ENCODE data around the gene FUT3.
A peak's percentile ranks its signal among the peaks of the same experiment; 100 is the strongest.
"Not testable (repeated sequence)": the region's sequence is repeated elsewhere in the genome, so short reads cannot be mapped to it uniquely, and the experiment has no call there.

FUT3 gene

DNA sequence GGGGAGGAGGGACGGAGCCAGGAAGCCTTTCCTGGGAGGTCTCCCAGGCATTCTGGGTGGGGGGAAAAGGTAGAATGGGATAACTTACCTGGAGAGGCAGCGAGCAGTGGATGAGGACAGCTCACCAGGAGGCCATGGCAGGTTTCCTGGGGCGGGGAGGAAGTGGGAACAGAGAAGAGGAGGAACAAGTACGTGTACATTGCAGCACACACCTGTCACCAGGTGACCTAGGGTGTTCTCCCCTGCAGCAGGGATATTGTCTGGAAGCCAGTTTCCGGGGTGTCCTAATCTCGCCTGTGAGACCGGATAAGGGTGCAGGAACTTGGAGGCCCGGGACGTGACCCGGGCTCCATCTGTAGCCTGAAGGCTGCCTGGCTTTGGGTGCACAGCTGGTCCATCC, at the start of gene FUT3:
FUT3 (minus strand) TSS at position 148 of the 400 bp plus-strand sequence.
- H3K27ac ChIP-seq, result peak within 1 kb of the TSS in 6 of 21 experiments; percentile 26 to 64 (median 34)
- peak within 1 kb of the TSS in 1 of 7 experiments; percentile 3 for H3K4me3 ChIP-seq

DNA sequence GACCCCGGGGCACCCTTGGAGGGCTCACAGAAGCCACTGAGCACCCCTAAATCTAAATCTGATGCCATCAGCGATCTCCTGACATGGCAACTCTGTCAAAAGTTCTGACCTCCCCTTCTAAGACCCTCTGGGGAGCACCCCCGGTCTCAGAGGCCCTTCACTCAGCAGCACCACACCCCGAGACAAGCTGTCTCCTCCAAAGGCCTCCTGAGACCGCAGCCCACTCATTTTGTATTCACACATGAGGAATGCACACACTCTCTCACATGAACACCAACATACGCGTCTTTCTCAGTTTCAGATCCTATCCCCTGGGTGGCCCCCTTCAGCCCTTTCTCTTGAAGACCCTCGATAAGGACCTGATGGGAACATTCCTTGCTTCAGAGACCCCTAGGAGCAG, 49.7 kb upstream of the FUT3 start:
- Histone ChIP-seq H3K4me3 (no peak overlapping the region), H3K27ac (no peak overlapping the region)

DNA sequence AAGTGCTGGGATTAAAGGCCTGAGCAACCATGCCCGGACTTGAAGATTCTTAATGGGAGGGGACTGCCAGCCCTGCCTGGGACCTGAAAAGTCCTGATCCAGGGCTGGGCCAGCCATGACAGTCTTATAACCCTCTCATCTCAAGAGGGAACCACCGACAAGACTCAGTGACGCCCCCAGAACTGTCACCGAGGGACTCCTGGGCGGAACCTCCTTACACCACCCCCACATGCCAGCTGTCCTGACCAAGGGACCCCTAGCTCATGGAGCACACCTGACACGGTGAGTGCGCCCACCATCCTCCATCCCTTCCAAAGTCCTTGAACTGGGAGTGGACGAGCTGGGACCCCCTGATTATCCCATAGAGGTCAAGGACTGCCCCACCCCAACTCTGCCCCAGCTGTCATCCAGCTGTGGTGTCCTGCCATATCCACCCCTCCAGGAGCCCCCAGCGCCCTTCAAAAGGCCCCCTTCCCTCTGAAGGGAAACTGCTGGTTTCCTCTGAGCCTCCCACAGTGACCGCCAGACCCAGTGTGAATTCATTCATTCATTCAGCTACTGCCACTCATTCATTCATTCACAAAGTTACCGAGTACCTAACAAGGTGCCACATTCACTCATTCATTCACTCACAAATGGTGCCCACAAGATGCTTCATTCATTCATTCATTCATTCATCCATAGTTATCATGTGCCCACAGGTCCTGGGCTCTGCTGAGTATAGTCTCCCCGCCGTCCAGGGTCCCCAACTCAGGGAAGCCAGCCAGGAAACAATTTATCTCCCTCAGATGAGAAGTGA, 48.7 kb upstream of the FUT3 start:
- H3K27ac ChIP-seq, result no peak overlapping the region
- H3K4me3 ChIP-seq, result no peak overlapping the region

DNA sequence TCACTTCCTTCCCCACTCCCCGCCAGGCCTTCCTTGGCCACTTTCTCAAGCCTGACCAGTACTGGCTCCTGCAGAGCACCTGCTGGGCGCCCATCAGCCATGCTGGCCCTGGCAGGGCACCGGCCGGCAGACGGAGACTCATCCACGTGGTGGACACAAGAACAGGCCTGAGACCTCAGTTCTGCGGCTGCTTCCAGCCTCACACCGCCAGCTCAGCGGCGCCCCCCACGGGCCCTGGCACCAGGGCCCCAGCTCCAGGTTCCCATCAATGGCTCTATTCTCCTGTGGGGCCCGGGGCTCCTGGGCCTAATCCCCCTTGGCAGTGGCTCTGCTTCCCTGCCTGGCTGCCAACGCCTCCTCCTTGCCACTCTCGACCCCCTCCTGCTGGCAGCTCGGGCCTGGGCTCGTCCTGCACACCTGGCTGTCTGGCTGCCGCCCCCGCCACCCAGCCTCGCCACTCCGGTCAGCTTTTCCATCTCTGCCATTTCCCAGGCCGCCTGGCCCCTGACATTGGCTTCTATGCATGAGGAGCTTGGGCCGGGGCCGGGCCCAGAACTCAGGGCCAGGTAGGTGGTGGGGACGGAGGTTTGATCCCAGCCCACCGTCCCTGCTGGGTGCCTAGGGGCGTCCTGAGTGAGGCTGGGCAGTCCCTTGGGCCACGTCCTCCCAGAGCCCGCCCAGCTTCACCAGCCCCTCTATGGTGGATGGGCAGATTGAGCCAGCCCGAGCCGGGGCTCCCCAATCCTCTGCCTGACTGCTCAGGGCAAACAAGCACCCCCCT, 46.1 kb upstream of the FUT3 start:
- H3K27ac ChIP-seq, result peak overlapping the region in 4 of 21 experiments; percentile 10 to 53 (median 30)
- no peak overlapping the region for H3K4me3 ChIP-seq

DNA sequence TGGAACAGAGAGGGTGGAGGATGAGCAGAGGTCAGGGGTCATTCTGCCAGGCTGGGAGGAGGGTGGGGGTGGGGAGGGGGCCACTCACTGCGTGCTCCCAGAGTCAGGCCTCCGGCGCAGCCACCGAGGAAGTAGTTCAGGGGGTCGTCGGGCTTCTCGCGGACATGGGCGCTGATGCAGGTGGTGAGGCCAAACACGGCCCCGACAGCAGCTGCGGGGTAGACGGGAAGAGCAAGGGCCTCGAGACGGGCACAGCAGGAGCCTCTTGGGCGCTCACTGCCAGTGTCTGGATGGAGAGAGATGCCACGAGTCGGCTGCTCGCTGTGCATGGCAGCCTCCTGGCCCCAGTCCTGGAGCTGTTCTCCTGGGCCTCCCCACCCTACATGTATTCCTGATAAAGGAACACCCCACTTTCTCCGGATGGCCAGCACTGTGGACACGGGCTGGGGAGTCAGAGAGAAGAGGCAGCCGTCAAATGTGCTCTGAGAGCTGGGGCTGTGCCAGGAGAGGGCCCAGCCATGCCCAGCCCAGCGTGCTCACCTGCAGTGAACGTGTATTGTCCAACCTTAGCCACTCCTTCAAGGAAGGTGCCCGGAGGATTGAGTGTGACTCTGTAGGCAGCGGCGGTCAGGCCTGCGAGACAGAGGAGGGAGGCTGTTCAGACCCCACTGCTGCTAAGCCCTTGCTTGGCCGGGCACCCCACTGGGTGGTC, 45.3 kb upstream of the FUT3 start:
- Histone ChIP-seq H3K27ac (peak overlapping the region in 2 of 21 experiments; percentile 37 to 51), H3K4me3 (no peak overlapping the region)

DNA sequence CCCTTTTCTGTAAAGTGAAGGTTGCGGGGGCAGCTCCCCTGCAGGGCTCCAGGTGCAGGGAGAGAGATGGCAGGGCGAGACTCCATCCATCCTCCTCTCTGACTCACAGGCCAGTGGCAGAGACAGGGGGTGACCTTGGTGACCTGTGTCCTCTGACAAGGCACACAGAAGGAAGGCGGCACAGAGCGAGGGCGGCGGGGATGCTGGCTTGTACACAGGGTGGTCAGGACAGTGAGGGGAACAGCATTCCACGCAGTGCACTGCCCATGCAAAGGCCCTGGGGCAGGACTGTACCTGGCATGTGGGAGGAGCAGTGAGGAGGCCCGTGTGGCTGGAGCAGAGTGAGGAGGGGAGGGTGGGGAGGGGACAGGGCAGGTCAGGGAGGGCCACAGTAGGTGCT, 44.6 kb upstream of the FUT3 start:
- H3K27ac ChIP-seq, result no peak overlapping the region
- H3K4me3 ChIP-seq, result no peak overlapping the region

DNA sequence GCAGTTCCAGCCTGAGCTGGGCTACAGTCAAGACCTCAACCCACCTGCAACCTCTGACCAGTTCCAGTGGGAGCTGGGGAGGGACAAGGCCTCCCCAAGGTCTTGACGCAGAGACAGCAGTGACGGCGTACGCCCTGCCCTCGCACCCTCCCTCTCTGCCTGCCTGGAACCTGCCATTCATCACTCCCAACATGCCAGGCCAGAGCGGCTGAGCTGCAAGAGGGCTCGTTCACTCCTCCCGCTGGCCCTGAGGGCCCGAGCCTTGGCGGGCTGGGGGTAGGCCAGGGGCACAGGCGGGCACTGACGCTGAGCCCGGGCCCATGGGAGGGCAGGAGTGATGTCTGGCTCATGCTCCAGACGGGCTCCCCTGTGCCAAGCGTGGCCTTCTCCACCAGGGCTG, 44.2 kb upstream of the FUT3 start:
- Histone ChIP-seq H3K27ac (no peak overlapping the region), H3K4me3 (no peak overlapping the region)

DNA sequence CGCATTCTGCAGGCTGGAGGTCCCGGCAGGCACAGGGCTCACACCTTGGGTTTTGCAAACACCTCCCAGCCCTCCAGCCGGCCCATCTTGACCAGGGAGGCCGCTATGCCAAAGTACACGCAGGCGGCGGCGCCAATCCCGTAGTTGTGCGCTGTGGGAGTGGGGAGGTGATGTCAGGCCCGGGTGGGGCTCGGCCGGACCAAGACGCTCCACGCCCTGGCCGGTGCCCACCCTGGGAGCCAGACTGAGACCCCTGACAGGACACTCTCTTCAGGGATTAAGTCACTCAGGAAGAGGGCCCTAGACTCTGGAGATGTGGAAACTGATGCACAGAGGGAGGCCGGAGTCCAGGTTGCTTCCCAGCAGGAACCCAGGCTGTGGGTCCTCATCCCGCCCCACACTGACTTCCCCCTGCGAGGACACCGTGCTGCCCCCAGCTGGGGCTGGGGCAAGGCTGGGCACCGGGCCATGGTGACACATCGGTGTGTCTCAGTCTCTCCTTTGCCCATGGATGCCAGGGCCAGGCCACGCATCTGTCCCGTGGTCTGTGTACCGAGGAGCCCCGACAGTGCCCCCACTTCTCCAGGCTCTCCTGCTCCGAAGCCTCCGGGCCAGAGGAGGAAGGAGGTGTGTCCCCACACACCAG, 43.6 kb upstream of the FUT3 start:
- H3K27ac ChIP-seq, result peak overlapping the region in 2 of 21 experiments; percentile 11 to 12

DNA sequence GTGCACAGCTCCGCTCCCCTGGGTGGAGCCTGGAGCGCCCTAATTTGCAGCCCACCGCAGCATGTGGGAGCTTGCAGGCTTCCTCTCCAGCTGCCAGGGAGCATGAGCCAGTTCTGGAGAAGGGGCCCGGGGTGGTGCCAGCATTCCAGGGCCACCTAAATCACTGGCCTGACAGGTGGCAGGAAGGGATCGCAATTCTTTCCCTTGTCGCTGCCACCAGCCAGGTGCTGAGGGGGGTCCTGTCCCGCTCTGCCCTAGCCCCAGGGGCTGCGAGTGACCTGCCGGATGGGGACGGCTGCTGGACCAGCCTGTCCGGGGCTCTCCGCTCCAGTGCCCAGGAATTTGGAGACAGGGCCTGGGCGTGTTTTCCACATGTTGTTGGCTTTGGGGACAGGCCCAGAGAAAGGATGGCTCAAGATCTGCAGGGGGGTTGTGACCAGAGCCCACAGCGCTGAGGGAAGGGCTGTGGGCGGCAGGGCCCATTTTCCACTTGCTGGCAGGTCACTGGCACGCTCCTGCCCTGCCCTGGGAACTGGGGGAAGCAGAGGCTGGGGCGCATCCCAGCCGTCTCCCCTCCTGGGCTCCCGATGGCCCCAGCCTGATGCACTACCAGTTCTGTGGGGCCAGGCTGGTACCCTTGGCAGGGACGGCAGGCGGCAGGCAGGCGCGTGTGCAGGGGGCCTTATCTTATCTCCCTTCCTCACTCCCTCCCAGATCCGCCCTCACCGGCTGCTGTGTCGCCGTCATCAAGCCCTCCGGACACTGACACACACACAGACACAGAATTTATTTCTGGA, 42.9 kb upstream of the FUT3 start:
- Histone ChIP-seq H3K27ac (peak overlapping the region in 5 of 21 experiments; percentile 8 to 31 (median 12)), H3K4me3 (no peak overlapping the region)

More for the DNA sequence above, 43.6 kb upstream of the FUT3 start:
- no peak overlapping the region for H3K4me3 ChIP-seq

DNA sequence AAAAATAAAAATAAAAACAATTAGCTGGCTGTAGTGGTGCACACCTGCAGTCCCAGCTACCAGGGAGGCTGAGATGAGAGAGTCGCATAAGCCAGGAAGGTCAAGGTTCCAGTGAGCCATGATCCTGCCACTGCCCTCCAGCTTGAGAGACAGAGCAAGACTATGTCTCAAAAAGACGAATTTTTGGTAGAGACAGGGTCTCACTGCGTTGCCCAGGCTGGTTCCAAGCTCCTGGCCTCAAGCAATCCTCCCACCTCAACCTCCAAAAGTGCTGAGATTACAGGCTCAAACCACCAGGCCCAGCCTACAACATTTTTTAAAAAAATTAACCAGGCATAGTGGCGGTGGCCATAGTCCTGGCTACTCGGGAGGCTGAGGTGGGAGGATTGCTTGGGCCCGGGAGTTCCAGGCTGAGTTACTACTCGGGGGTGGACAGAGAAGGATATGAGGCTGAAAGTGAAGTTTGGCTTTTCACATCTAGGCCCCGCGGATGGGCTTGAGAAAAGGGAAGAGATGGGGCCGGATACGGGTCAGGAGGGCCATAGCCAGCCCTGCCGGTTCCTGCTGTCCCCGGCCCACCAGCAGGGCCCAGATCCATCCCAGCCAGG, 42.2 kb upstream of the FUT3 start:
- H3K4me3 ChIP-seq, result no peak overlapping the region
- peak overlapping the region in 2 of 21 experiments; percentile 14 to 31 for H3K27ac ChIP-seq

DNA sequence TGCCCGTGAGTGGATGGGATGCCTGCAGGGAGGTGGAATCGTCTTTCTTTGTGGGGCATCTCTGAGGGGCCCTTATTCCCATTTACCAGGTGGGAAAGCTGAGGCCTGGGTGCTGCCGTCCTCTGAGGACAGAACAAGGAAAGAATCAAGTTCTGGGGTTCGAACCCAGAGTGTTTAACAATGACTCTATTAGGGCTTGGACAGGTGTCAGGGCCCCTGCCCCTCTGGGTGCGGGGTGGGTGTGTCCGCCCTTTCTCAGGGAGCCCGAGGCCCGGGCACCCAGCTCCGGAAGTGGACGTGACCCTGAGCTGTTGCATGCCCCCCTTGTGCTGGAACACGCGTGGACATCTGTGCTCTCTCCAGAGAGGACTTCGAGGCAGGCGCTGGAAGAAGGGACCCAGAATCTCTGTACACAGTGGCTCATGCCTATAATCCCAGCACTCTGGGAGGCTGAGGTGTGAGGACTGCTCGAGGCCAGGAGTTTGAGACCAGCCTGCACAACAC, 41.6 kb upstream of the FUT3 start:
- H3K27ac ChIP-seq, result peak overlapping the region in 1 of 21 experiments; percentile 35
- H3K4me3 ChIP-seq, result no peak overlapping the region

DNA sequence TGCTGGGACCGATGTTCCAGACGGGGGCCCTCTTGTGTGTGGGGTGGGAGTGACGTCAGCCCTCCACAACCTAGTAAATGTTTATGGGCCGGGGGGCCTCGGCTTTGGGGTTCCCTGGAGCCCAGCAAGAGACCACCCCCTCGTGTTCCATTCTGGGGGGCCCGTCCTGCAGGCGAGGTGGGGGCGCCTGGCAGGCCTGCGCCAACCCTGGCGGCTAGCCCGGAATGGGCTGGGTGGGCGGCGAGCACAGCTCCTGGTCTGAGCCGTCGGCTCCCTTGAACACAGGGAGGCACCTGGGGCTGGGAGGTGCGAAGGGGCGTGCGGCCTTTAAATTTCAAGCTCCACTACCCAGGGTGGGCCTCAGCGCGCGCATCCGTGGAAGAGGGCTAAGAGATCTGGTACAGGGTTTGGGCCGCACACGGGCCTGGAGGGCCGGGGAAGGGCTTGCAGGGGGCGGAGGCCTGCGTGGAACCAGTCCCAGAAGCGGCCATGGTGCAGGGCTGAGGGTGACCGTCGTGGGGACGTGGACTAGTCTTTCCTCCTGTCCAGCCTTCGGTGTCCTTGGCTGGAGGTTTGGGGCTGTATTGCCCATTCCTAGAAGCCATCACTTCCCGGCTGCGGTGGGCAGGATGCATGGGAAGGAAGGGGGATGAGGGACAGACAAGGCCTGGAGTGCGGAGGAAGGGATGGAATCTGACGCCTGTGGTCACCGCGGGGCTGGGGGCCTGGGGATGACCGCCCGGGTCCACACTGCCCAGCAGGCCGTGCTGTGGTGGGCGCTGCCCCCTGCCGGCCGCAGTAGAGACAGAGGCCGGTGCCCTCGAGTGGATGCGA, 40.9 kb upstream of the FUT3 start:
- peak overlapping the region in 1 of 21 experiments; percentile 35 for H3K27ac ChIP-seq
- no peak overlapping the region for H3K4me3 ChIP-seq

DNA sequence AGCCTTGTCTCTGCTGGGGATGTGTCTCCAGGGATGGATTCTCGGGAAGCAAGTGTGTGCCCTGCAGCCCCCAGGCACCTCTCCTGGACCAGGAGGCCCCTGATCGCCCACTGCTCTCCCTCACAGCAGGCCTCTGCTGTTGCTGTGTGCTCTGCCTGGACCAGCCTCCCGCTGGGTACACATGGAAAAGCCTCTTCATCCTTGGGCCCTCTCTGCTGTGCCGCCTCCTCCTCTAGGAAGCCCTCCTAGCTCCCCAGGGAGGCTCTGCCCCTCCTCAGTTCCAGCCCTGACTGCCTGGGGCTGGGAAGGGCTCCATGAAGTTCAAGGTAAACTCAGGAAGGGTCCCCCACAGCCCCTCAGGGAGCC, 40.3 kb upstream of the FUT3 start:
- Histone ChIP-seq H3K27ac (no peak overlapping the region), H3K4me3 (no peak overlapping the region)

DNA sequence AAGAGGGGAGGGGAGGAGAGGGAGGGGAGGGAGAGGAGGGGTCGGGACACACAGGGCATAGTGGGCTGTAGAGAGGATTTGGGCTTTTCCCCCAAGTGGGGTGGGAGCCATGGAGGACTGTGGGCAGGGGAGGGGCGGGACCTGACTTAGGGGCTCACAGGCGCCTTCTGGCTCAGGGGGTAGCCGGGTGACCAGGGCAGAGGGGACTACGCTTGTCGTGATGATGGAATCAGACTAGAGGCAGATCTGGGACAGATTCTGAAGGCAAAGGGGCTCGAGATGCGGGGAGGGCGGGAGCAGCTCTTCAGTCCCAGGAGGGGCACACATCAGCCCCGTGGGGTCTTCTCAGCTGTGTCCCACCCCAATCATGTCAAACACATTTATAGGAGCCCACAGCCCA, 38.9 kb upstream of the FUT3 start:
- H3K4me3 ChIP-seq, result no peak overlapping the region
- no peak overlapping the region for H3K27ac ChIP-seq

DNA sequence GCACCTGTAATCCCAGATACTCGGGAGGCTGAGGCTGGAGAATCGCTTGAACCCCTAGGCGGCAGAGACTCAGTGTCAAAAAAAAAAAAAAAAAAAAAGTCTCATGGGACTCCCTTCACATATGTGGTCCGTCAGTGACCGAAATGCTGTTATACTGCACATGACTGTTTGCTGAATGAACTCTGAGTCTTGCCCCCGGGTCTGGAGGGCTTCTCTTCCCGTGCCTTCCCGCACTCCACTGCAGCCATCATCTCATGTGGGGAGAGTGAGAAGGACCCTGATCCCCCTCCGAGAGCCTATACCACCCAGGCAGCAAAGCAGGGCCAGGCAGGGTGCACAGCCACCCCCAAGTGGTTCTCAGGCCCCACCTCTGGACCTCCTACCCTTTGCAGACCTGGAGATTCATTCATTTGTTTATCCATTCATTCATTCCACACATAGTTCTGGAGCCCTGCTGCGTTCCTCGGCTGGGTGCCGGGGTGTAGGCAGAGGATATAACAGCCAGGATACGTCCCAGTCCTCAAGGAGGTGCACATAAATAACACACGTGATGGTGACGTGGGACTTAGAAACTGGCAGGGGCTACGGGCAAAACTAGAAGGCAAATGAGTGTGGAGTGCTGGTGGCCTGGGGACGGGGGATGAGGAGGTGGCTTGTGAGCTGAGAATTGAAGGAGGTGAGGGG, 38.2 kb upstream of the FUT3 start:
- Histone ChIP-seq H3K4me3 (no peak overlapping the region), H3K27ac (no peak overlapping the region)

DNA sequence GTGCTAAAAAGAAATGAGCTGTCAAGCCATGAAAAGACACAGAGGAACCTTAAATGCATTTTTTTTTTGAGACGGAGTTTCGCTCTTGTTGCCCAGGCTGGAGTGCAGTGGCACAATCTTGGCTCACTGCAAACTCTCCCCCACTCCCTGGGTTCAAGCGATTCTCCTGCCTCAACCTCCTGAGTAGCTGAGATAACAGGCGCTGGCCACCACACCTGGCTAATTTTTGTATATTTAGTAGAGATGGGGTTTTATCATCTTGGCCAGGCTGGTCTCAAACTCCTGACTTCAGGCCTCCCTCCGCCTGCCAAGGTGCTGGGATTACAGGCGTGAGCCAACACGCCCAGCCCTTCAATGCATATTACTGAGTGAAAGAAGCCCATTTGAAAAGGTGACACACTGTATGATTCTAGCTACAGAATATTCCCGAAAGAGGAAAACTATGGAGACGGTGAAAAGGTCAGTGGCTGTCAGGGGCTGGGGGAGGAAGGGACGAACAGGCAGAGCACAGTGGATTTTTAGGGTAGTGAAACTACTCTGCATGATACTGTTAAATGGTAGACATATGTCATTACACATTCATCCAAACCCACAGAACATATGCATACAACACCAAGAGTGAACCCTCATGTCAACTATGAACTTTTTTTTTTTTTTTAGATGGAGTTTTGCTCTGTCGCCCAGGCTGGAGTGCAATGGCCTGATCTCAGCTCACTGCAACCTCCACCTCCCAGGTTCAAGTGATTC, 33.0 kb upstream of the FUT3 start:
- H3K4me3 ChIP-seq, H3K27ac ChIP-seq: not testable (repeated sequence)

Measured in skin epidermis (tissue), 12 donors.